Fibroblast of lung (primary cell): ENCODE data around the gene HTRA3. TPM values are rescaled to one million over a fixed set of nuclear protein-coding genes. Genes with fewer than 3 reads are reported as not detected.

Source experiments
- DNase-seq, 2 donors: peaks; one replicate each; pipeline versions ENCODE4 v3.0.0 to v3.0.0-alpha.2; 2010; ENCODE audit warnings: low read depth in 2 of 2
- H2AFZ ChIP-seq: 2 replicates; pipeline ENCODE4 v1.5.1; 2012; ENCODE audit warnings: low read length, control low read depth, inconsistent platforms
- H3K27ac ChIP-seq: 2 replicates; pipeline ENCODE4 v1.5.1; 2011; ENCODE audit warnings: low read length, control low read depth; ENCODE audit not compliant: insufficient read depth
- H3K27me3 ChIP-seq: 2 replicates; pipeline ENCODE4 v1.5.1; 2011; ENCODE audit warnings: mild to moderate bottlenecking, low read length; ENCODE audit not compliant: control insufficient read depth, insufficient read depth
- H3K36me3 ChIP-seq: 2 replicates; pipeline ENCODE4 v1.5.1; 2011; ENCODE audit warnings: low read length; ENCODE audit not compliant: control insufficient read depth, insufficient read depth
- H3K4me1 ChIP-seq: 2 replicates; pipeline ENCODE4 v1.5.1; 2011; ENCODE audit warnings: low read length; ENCODE audit not compliant: control insufficient read depth, insufficient read depth; ENCODE audit errors: extremely low read depth
- H3K4me2 ChIP-seq: 2 replicates; pipeline ENCODE4 v1.5.1; 2011; ENCODE audit warnings: low read length, control low read depth; ENCODE audit not compliant: insufficient read depth; ENCODE audit errors: extremely low read depth
- H3K4me3 ChIP-seq, 4 experiments: fragments of 200-600 bp in 1 of 4; sonication (generic) in 1 of 4; replicated peaks in 1 of 4; 2 replicates each; pipeline ENCODE4 v1.5.1; 2011 to 2016; ENCODE audit warnings: low read length in 4 of 4, low read depth in 3 of 4, mild to moderate bottlenecking in 3 of 4, control low read depth in 2 of 4, inconsistent platforms in 1 of 4, mixed read lengths in 1 of 4; ENCODE audit not compliant: insufficient read depth in 1 of 4; ENCODE audit errors: control extremely low read depth in 1 of 4
- H3K79me2 ChIP-seq: 2 replicates; pipeline ENCODE4 v1.5.1; 2012; ENCODE audit warnings: mild to moderate bottlenecking, low read length, inconsistent platforms; ENCODE audit not compliant: control insufficient read depth, insufficient read depth
- H3K9ac ChIP-seq: 2 replicates; pipeline ENCODE4 v1.5.1; 2011; ENCODE audit warnings: mild to moderate bottlenecking, low read length, control low read depth; ENCODE audit not compliant: insufficient read depth
- H3K9me3 ChIP-seq: 2 replicates; pipeline ENCODE4 v1.5.1; 2012; ENCODE audit warnings: low read depth, low read length; ENCODE audit not compliant: control insufficient read depth, insufficient read depth
- H4K20me1 ChIP-seq: 2 replicates; pipeline ENCODE4 v1.5.1; 2011; ENCODE audit warnings: low read length; ENCODE audit not compliant: control insufficient read depth, insufficient read depth; ENCODE audit errors: extremely low read depth
- EZH2 ChIP-seq: IDR thresholded peaks from 2 replicates; pipeline ENCODE4 v1.5.1; 2012; ENCODE audit warnings: low read length, control low read depth, mild to moderate bottlenecking; ENCODE audit errors: missing control alignments
- polyA plus RNA-seq, 2 donors: library from polyadenylated mRNA; depleted of rRNA in 1 of 2; stranded (reverse) in 1 of 2; unstranded in 1 of 2; fragments of >200 nt; gene quantifications; 2 replicates each; pipeline ENCODE4 v1.2.1, GENCODE V29; 2011 to 2012; ENCODE audit warnings: missing spikeins in 1 of 2
- total RNA-seq: library from RNA; depleted of rRNA; stranded (reverse); fragments of >200 nt; gene quantifications from 2 replicates; pipeline ENCODE4 v1.2.1, GENCODE V29; 2014
- TF ChIP-seq, protein P1 (sequence below), 2 donors: IDR thresholded peaks in 1 of 2; conservative IDR thresholded peaks in 1 of 2; 1 replicate in 1 of 2; 2 replicates in 1 of 2; pipeline ENCODE4 v1.5.1; 2011 to 2012; ENCODE audit warnings: low read length in 2 of 2, control low read depth in 1 of 2, inconsistent platforms in 1 of 2, low read depth in 1 of 2, mild to moderate bottlenecking in 1 of 2

HTRA3 gene
- total and polyA plus RNA-seq, 2 donors (not counting 1 experiment from before 2014, with no cell fraction given), result 2.8 to 3.5 TPM

DNA sequence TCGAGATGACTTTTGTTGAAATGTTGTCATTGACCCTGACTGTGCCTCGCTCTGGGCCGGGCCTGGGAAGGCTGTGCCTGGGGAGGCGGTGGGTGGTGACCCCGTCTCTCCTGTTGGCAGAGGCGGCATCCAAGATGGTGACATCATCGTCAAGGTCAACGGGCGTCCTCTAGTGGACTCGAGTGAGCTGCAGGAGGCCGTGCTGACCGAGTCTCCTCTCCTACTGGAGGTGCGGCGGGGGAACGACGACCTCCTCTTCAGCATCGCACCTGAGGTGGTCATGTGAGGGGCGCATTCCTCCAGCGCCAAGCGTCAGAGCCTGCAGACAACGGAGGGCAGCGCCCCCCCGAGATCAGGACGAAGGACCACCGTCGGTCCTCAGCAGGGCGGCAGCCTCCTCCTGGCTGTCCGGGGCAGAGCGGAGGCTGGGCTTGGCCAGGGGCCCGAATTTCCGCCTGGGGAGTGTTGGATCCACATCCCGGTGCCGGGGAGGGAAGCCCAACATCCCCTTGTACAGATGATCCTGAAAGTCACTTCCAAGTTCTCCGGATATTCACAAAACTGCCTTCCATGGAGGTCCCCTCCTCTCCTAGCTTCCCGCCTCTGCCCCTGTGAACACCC is 36.4 kb downstream of the HTRA3 start:
- H2AFZ ChIP-seq, result no peak overlapping the region
- no peaks in the 10 kb centered on the region for H3K27me3 ChIP-seq
- H3K9ac ChIP-seq, result no peak overlapping the region
- TF ChIP-seq, protein P1, sequence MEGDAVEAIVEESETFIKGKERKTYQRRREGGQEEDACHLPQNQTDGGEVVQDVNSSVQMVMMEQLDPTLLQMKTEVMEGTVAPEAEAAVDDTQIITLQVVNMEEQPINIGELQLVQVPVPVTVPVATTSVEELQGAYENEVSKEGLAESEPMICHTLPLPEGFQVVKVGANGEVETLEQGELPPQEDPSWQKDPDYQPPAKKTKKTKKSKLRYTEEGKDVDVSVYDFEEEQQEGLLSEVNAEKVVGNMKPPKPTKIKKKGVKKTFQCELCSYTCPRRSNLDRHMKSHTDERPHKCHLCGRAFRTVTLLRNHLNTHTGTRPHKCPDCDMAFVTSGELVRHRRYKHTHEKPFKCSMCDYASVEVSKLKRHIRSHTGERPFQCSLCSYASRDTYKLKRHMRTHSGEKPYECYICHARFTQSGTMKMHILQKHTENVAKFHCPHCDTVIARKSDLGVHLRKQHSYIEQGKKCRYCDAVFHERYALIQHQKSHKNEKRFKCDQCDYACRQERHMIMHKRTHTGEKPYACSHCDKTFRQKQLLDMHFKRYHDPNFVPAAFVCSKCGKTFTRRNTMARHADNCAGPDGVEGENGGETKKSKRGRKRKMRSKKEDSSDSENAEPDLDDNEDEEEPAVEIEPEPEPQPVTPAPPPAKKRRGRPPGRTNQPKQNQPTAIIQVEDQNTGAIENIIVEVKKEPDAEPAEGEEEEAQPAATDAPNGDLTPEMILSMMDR (conservative IDR thresholded peaks at IDR 0.05 in 1 of 2, IDR thresholded peaks at IDR 0.05 in 1 of 2; ENCODE audit: low read depth in 1 of 2, low read length in 2 of 2), result no peak
- TF ChIP-seq EZH2, result no peak
- no peak overlapping the region for H3K27ac ChIP-seq
- no peaks in the 10 kb centered on the region for H3K9me3 ChIP-seq
- H3K36me3 ChIP-seq, result no peaks in the 10 kb centered on the region
- H3K4me3 ChIP-seq, result no peak overlapping the region
- H4K20me1 ChIP-seq, result no peaks in the 10 kb centered on the region
- H3K4me2 ChIP-seq, result no peak overlapping the region
- no peaks in the 10 kb centered on the region for H3K79me2 ChIP-seq
- H3K4me1 ChIP-seq, result peaks cover 2% of the 10 kb centered on the region
- DNase-seq, result no peak

- DNase-seq, result no peak
- H3K9ac ChIP-seq, result no peak overlapping the region
- peaks cover 2% of the 10 kb centered on the region for H3K27me3 ChIP-seq
- H3K79me2 ChIP-seq, result no peaks in the 10 kb centered on the region
- peaks cover 2% of the 10 kb centered on the region for H3K4me1 ChIP-seq
- H3K4me3 ChIP-seq, result no peak overlapping the region
- TF ChIP-seq, protein P1 (conservative IDR thresholded peaks at IDR 0.05 in 1 of 2, IDR thresholded peaks at IDR 0.05 in 1 of 2; ENCODE audit: low read depth in 1 of 2, low read length in 2 of 2), result no peak
- no peak for TF ChIP-seq EZH2
- no peak overlapping the region for H3K27ac ChIP-seq
- no peaks in the 10 kb centered on the region for H4K20me1 ChIP-seq
- H3K4me2 ChIP-seq, result peak overlapping the region; percentile 36
- H2AFZ ChIP-seq, result no peak overlapping the region
- no peaks in the 10 kb centered on the region for H3K9me3 ChIP-seq
- H3K36me3 ChIP-seq, result no peaks in the 10 kb centered on the region
Observed at GRCh38 chr4:8306511-8307021, 37.0 kb downstream of the HTRA3 start.

DNA sequence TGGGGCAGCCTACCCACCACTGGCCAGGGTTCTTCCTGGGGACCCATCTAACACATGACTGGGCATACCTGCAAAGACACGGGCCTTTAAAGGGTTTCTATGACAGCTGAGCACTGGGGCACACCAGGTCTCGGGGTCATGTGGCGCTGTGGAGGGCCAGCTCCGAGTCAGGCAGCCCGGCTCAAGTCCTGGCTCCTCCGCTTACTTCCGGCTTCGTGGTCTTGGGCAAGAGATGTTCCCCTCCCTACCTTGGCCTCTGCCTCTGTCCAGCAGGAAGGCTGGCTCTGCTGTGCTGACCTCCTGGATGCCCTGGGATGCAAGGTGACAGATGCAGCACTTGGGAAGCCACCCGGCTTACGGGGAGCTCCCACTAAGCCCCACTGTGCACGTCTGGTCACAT is 37.6 kb downstream of the HTRA3 start:
- no peak overlapping the region for H2AFZ ChIP-seq
- no peak for DNase-seq
- no peak for TF ChIP-seq EZH2
- TF ChIP-seq, protein P1 (conservative IDR thresholded peaks at IDR 0.05 in 1 of 2, IDR thresholded peaks at IDR 0.05 in 1 of 2; ENCODE audit: low read depth in 1 of 2, low read length in 2 of 2), result no peak
- H3K27me3 ChIP-seq, result peaks cover 3% of the 10 kb centered on the region
- no peaks in the 10 kb centered on the region for H3K9me3 ChIP-seq
- H3K36me3 ChIP-seq, result no peaks in the 10 kb centered on the region
- no peak overlapping the region for H3K4me2 ChIP-seq
- no peak overlapping the region for H3K9ac ChIP-seq
- H3K79me2 ChIP-seq, result no peaks in the 10 kb centered on the region
- H3K4me3 ChIP-seq, result no peak overlapping the region
- H4K20me1 ChIP-seq, result no peaks in the 10 kb centered on the region
- peaks cover 2% of the 10 kb centered on the region for H3K4me1 ChIP-seq
- H3K27ac ChIP-seq, result no peak overlapping the region
